Neural cell (in vitro differentiated cells): ENCODE measurements around the gene TFPT. TPM values are rescaled to one million over a fixed set of nuclear protein-coding genes. Genes with fewer than 3 reads are reported as not detected.

Experiments used
- H2AFZ ChIP-seq: fragments of 200-600, 300-800 bp; sonication (generic), shearing (Covaris generic); 2 replicates; pipeline ENCODE4 v1.6.0; 2014; ENCODE audit warnings: low read depth, mild to moderate bottlenecking, antibody characterized with exemption, low read length, moderate library complexity
- H3F3A ChIP-seq: fragments of 200-600 bp; shearing (Covaris generic); 2 replicates; pipeline ENCODE4 v1.6.1; 2016; ENCODE audit warnings: mild to moderate bottlenecking, moderate library complexity, mixed read lengths, antibody characterized with exemption, low read length; ENCODE audit not compliant: insufficient read depth, poor library complexity, severe bottlenecking
- H3K27ac ChIP-seq: fragments of 200-600, 300-800 bp; sonication (generic), shearing (Covaris generic); 2 replicates; pipeline ENCODE4 v1.5.1; 2014; ENCODE audit warnings: mild to moderate bottlenecking, low read length, moderate library complexity
- H3K27me3 ChIP-seq: fragments of 300-800, 200-600 bp; sonication (generic), shearing (Covaris generic); 2 replicates; pipeline ENCODE4 v1.6.0; 2014; ENCODE audit warnings: mild to moderate bottlenecking, low read depth, low read length, moderate library complexity; ENCODE audit not compliant: insufficient read depth
- H3K36me3 ChIP-seq: fragments of 300-800, 200-600 bp; sonication (generic), shearing (Covaris generic); 2 replicates; pipeline ENCODE4 v1.5.1; 2014; ENCODE audit warnings: mild to moderate bottlenecking, antibody characterized with exemption, low read length, moderate library complexity; ENCODE audit not compliant: insufficient read depth
- H3K4me2 ChIP-seq: fragments of 300-800, 200-600 bp; sonication (generic), shearing (Covaris generic); 2 replicates; pipeline ENCODE4 v1.6.0; 2014; ENCODE audit warnings: mild to moderate bottlenecking, low read length
- H3K4me3 ChIP-seq: fragments of 300-800, 200-600 bp; sonication (generic), shearing (Covaris generic); 2 replicates; pipeline ENCODE4 v1.5.1; 2014; ENCODE audit warnings: mild to moderate bottlenecking, low read length, moderate library complexity
- H3K79me2 ChIP-seq: fragments of 200-600 bp; shearing (Covaris generic); replicated peaks from 2 replicates; pipeline ENCODE4 v1.6.0; 2014; ENCODE audit warnings: mild to moderate bottlenecking, low read length, moderate library complexity; ENCODE audit not compliant: insufficient read depth
- H3K9ac ChIP-seq: fragments of 300-800, 200-600 bp; sonication (generic), shearing (Covaris generic); 2 replicates; pipeline ENCODE4 v1.6.1; 2016; ENCODE audit warnings: mild to moderate bottlenecking, low read length, mixed read lengths
- H3K9me2 ChIP-seq: fragments of 200-600 bp; shearing (Covaris generic); 2 replicates; pipeline ENCODE4 v1.6.1; 2016; ENCODE audit warnings: mild to moderate bottlenecking, low read length, mixed read lengths; ENCODE audit not compliant: insufficient read depth
- H3K9me3 ChIP-seq: fragments of 200-600, 300-800 bp; sonication (generic), shearing (Covaris generic); 2 replicates; pipeline ENCODE4 v1.6.1; 2016; ENCODE audit warnings: mild to moderate bottlenecking, mixed run types, low read length, moderate library complexity, mixed read lengths
- H4K20me1 ChIP-seq: fragments of 200-600 bp; shearing (Covaris generic); 2 replicates; pipeline ENCODE4 v1.6.1; 2016; ENCODE audit warnings: mild to moderate bottlenecking, mixed run types; ENCODE audit not compliant: insufficient read depth
- EP300 ChIP-seq: fragments of 450-650 bp; conservative IDR thresholded peaks from 2 replicates; pipeline ENCODE4 v1.6.1; 2014; ENCODE audit warnings: antibody characterized with exemption, mild to moderate bottlenecking, moderate library complexity; ENCODE audit not compliant: poor library complexity, severe bottlenecking
- EZH2 ChIP-seq: fragments of 200-600, 300-800 bp; shearing (Covaris generic), sonication (generic); IDR thresholded peaks from 2 replicates; pipeline ENCODE4 v1.6.1; 2014; ENCODE audit warnings: antibody characterized with exemption, low read length, borderline replicate concordance, mild to moderate bottlenecking; ENCODE audit not compliant: insufficient read depth, poor library complexity, severe bottlenecking
- MXI1 ChIP-seq: fragments of 450-650 bp; conservative IDR thresholded peaks from 2 replicates; pipeline ENCODE4 v1.6.1; 2014; ENCODE audit warnings: antibody characterized with exemption, mild to moderate bottlenecking; ENCODE audit not compliant: poor library complexity, severe bottlenecking
- POLR2AphosphoS5 ChIP-seq: IDR thresholded peaks from 2 replicates; pipeline ENCODE4 v1.6.1; 2012
- RAD21 ChIP-seq: fragments of 450-650 bp; conservative IDR thresholded peaks from 2 replicates; pipeline ENCODE4 v1.6.1; 2014; ENCODE audit warnings: antibody characterized with exemption, mild to moderate bottlenecking, moderate library complexity
- SMC3 ChIP-seq: fragments of 450-650 bp; conservative IDR thresholded peaks from 2 replicates; pipeline ENCODE4 v1.6.1; 2014; ENCODE audit warnings: antibody characterized with exemption, mild to moderate bottlenecking, moderate library complexity; ENCODE audit not compliant: poor library complexity
- TAF1 ChIP-seq: IDR thresholded peaks from 2 replicates; pipeline ENCODE4 v1.6.1; 2012; ENCODE audit warnings: low read depth
- polyA plus RNA-seq: library from polyadenylated mRNA; depleted of rRNA; stranded (reverse); fragments of >200 nt; gene quantifications from 2 replicates; pipeline ENCODE4 v1.2.3, GENCODE V29; 2014
- TF ChIP-seq, protein P1 (sequence below): fragments of 450-650 bp; IDR thresholded peaks from 2 replicates; pipeline ENCODE4 v1.5.1; 2014; ENCODE audit warnings: antibody characterized with exemption, mild to moderate bottlenecking, moderate library complexity; ENCODE audit not compliant: poor library complexity, severe bottlenecking
- TF ChIP-seq, protein P2 (sequence below): IDR thresholded peaks from 2 replicates; pipeline ENCODE4 v1.6.1; 2012; ENCODE audit warnings: borderline replicate concordance

Gene TFPT
- polyA plus RNA-seq, 1 donor from 2014 or later, result 24.3 TPM

DNA sequence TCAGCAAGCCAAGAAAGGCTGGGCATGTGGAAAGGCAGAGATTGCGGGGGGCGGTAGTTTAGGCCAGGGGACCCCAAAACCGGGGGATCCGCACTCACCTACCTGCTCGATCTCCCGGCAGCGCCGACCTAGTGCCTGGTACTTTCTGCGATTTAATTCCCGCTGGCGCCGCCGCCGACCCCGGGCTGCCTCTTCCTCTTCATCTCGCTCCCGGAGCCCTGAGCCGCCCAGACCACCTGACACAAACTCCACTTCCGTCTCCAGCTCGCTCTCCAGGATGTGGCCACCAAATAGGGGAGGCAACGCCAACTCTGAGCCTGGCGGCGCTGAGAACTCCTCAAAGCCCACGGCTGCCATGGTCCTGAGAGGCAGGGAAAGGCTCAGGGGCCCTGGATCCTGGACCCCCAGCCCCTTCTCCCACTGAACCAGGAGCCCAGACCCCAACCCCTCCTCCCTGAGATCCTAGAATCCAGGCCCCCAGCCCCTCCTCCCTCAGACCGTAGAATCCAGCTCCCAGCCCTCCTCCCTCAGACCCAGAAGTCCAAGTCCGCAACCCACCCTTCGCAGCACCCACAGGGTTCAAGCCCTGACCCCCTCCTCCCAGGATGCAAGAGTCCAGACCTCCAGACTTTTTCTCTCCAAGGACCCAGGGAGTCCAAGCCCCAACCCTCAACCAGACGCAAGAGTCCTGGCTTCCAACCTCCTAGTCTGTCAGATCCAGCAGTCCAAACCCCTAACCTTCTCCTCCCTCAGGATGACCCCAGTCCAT, 933 bp downstream of the TFPT start:
- Histone ChIP-seq H3K27me3 (no peaks in the 10 kb centered on the region), H3K9ac (peak overlapping the region; percentile 91), H3F3A (no peaks in the 10 kb centered on the region), H3K79me2 (peaks cover 16% of the 10 kb centered on the region), H3K27ac (peak overlapping the region; percentile 93), H3K36me3 (no peaks in the 10 kb centered on the region), H2AFZ (peak overlapping the region; percentile 46), H3K9me3 (no peaks in the 10 kb centered on the region), H3K4me2 (peak overlapping the region; percentile 99), H3K9me2 (no peaks in the 10 kb centered on the region), H3K4me3 (peak overlapping the region; percentile 78), H4K20me1 (no peaks in the 10 kb centered on the region)
- no peak for TF ChIP-seq TAF1
- no peak for TF ChIP-seq EP300
- no peak for TF ChIP-seq MXI1
- TF ChIP-seq, protein P1, sequence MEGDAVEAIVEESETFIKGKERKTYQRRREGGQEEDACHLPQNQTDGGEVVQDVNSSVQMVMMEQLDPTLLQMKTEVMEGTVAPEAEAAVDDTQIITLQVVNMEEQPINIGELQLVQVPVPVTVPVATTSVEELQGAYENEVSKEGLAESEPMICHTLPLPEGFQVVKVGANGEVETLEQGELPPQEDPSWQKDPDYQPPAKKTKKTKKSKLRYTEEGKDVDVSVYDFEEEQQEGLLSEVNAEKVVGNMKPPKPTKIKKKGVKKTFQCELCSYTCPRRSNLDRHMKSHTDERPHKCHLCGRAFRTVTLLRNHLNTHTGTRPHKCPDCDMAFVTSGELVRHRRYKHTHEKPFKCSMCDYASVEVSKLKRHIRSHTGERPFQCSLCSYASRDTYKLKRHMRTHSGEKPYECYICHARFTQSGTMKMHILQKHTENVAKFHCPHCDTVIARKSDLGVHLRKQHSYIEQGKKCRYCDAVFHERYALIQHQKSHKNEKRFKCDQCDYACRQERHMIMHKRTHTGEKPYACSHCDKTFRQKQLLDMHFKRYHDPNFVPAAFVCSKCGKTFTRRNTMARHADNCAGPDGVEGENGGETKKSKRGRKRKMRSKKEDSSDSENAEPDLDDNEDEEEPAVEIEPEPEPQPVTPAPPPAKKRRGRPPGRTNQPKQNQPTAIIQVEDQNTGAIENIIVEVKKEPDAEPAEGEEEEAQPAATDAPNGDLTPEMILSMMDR, result no peak
- no peak for TF ChIP-seq SMC3
- no peak for TF ChIP-seq POLR2AphosphoS5
- TF ChIP-seq, protein P2, sequence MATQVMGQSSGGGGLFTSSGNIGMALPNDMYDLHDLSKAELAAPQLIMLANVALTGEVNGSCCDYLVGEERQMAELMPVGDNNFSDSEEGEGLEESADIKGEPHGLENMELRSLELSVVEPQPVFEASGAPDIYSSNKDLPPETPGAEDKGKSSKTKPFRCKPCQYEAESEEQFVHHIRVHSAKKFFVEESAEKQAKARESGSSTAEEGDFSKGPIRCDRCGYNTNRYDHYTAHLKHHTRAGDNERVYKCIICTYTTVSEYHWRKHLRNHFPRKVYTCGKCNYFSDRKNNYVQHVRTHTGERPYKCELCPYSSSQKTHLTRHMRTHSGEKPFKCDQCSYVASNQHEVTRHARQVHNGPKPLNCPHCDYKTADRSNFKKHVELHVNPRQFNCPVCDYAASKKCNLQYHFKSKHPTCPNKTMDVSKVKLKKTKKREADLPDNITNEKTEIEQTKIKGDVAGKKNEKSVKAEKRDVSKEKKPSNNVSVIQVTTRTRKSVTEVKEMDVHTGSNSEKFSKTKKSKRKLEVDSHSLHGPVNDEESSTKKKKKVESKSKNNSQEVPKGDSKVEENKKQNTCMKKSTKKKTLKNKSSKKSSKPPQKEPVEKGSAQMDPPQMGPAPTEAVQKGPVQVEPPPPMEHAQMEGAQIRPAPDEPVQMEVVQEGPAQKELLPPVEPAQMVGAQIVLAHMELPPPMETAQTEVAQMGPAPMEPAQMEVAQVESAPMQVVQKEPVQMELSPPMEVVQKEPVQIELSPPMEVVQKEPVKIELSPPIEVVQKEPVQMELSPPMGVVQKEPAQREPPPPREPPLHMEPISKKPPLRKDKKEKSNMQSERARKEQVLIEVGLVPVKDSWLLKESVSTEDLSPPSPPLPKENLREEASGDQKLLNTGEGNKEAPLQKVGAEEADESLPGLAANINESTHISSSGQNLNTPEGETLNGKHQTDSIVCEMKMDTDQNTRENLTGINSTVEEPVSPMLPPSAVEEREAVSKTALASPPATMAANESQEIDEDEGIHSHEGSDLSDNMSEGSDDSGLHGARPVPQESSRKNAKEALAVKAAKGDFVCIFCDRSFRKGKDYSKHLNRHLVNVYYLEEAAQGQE, result no peak
- no peak for TF ChIP-seq RAD21

DNA sequence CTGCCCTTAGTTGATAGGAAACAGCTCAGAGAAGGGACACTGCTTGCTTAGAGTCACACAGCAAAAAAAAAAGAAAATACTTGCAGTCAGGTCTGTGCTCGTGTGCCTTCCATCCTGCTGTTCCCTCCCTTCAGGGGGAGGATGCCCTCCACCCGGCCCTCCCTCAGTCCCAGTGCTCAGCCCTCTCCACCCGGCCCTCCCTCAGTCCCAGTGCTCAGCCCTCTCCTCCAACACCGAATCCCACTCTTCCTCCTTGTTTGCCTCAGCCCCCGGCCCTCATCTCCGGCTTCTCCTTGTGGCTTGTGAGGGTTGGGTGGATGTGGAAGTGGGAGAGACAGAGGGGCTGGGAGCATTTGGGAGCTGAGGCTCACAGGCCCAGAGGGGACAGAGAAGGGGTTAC, 5.8 kb downstream of the TFPT start:
- peaks cover 11% of the 10 kb centered on the region for H3K79me2 ChIP-seq
- H2AFZ ChIP-seq, result no peak overlapping the region
- H3K9me3 ChIP-seq, result no peaks in the 10 kb centered on the region
- H3K27me3 ChIP-seq, result no peaks in the 10 kb centered on the region
- TF ChIP-seq POLR2AphosphoS5, result no peak
- no peak for TF ChIP-seq EZH2
- TF ChIP-seq RAD21, result no peak
- TF ChIP-seq, protein P1, result no peak
- no peak for TF ChIP-seq SMC3
- TF ChIP-seq EP300, result no peak
- TF ChIP-seq TAF1, result no peak
- no peak for TF ChIP-seq MXI1
- TF ChIP-seq, protein P2, result no peak
- H3K36me3 ChIP-seq, result no peaks in the 10 kb centered on the region
- no peak overlapping the region for H3K9ac ChIP-seq
- H3F3A ChIP-seq, result no peaks in the 10 kb centered on the region
- no peak overlapping the region for H3K4me2 ChIP-seq
- H3K27ac ChIP-seq, result no peak overlapping the region
- no peaks in the 10 kb centered on the region for H4K20me1 ChIP-seq
- H3K9me2 ChIP-seq, result no peaks in the 10 kb centered on the region
- no peak overlapping the region for H3K4me3 ChIP-seq
